ENCODE measurements around the gene PRKN. TPM values are rescaled to one million over a fixed set of nuclear protein-coding genes. Genes with fewer than 3 reads are reported as not detected.

Gene PRKN
- total and polyA plus RNA-seq, 2 donors (not counting 3 experiments of a cell fraction or from before 2014, with no cell fraction given) = 0.06 TPM; not detected in 1

GRCh38 chr6:162438980-162439379, 288.6 kb downstream of the PRKN start:
- POLR2A ChIA-PET = no interaction called here
- H3K4me2 ChIP-seq (ENCODE audit: insufficient read depth, low read length) = no peak overlapping the region
- H3K4me1 ChIP-seq (ENCODE audit: control insufficient read depth, extremely low read depth, insufficient read depth, low read length) = no peaks in the 10 kb centered on the region
- no peaks in the 10 kb centered on the region for H3K36me3 ChIP-seq (ENCODE audit: control insufficient read depth in 2 of 2, extremely low read depth in 1 of 2, insufficient read depth in 2 of 2, low read length in 2 of 2)
- H3K9me1 ChIP-seq (replicated peaks; ENCODE audit: control insufficient read depth, extremely low read depth, insufficient read depth, low read length) = no peaks in the 10 kb centered on the region
- intact Hi-C loops (cut with micrococcal nuclease) = loop anchor here (2.0 kb wide), 1 partner anchor 22 kb away; no protein-coding TSS in a partner anchor
- no peaks in the 10 kb centered on the region for H3K27me3 ChIP-seq (ENCODE audit: control insufficient read depth in 2 of 2, insufficient read depth in 2 of 2, low read length in 2 of 2)
- no peak for FAIRE-seq
- H3K9me3 ChIP-seq (replicated peaks; ENCODE audit: control insufficient read depth, insufficient read depth, low read length) = no peaks in the 10 kb centered on the region
- no peak overlapping the region for H3K4me3 ChIP-seq (replicated peaks in 1 of 3; ENCODE audit: insufficient read depth in 1 of 3, low read depth in 1 of 3, low read length in 3 of 3)
- dilution Hi-C loops (cut with MboI; ENCODE audit: extremely low pct_ligation_motif_present, low sequenced_read_pairs) = no loop called here
- no peak overlapping the region for H2AFZ ChIP-seq (ENCODE audit: low read depth, low read length)
- H4K20me1 ChIP-seq (replicated peaks; ENCODE audit: control insufficient read depth, extremely low read depth, insufficient read depth, low read length) = no peaks in the 10 kb centered on the region
- BruUV-seq (replicated peaks) = no TSS peak
- no peak overlapping the region for H3K9ac ChIP-seq (replicated peaks; ENCODE audit: extremely low read depth, insufficient read depth, low read length)
- no peaks in the 10 kb centered on the region for H3K79me2 ChIP-seq (ENCODE audit: control insufficient read depth, insufficient read depth, low read length)
- DNase-seq (ENCODE audit: low read depth, low spot score) = no peak
- H3K27ac ChIP-seq (ENCODE audit: insufficient read depth, low read depth, low read length) = no peak overlapping the region
- TF ChIP-seq MYC (IDR thresholded peaks at IDR 0.05; ENCODE audit: low read depth, low read length) (no peak), EZH2 (IDR thresholded peaks at IDR 0.05; ENCODE audit: borderline replicate concordance, low read depth, low read length, severe bottlenecking) (no peak), CTCF (IDR thresholded peaks at IDR 0.05; ENCODE audit: extremely low read depth in 1 of 2, insufficient read depth in 1 of 2, low read depth in 1 of 2, low read length in 2 of 2) (no peak), POLR2A (IDR thresholded peaks at IDR 0.05; ENCODE audit: low read depth, low read length) (no peak), MAX (IDR thresholded peaks at IDR 0.05; ENCODE audit: insufficient read depth, insufficient read length) (no peak), JUN (IDR thresholded peaks at IDR 0.05; ENCODE audit: borderline replicate concordance, insufficient read depth, insufficient read length, low read depth) (no peak), GATA2 (IDR thresholded peaks at IDR 0.05; ENCODE audit: insufficient read depth, insufficient read length, low read depth, low read length) (no peak), FOS (IDR thresholded peaks at IDR 0.05; ENCODE audit: borderline replicate concordance, insufficient read depth, low read length) (no peak), POLR2AphosphoS5 (IDR thresholded peaks at IDR 0.05; ENCODE audit: insufficient read depth, low read depth, low read length) (no peak)
- CTCF ChIA-PET = no interaction called here

Measured in endothelial cell of umbilical vein (primary cell).